Sigmoid colon (tissue), 7 donors: ENCODE results near the gene TMEM126A. TPM values are rescaled to one million over a fixed set of nuclear protein-coding genes. Genes with fewer than 3 reads are reported as not detected.

Source experiments
- DNase-seq: peaks from one replicate; pipeline ENCODE4 v3.0.0-alpha.2; 2019
- H3K27ac ChIP-seq, 4 donors: fragments of 200-600 bp; sonication (generic); one replicate each; pipeline ENCODE4 v1.5.1; 2016 to 2019; ENCODE audit warnings: mild to moderate bottlenecking in 1 of 4
- H3K27me3 ChIP-seq, 3 donors: fragments of 200-600 bp; sonication (generic); one replicate each; pipeline ENCODE4 v1.5.1; 2019; ENCODE audit warnings: mild to moderate bottlenecking in 1 of 3
- H3K36me3 ChIP-seq, 4 donors: fragments of 200-600 bp; sonication (generic); one replicate each; pipeline ENCODE4 v1.5.1; 2016 to 2019
- H3K4me1 ChIP-seq, 4 donors: fragments of 200-600 bp; sonication (generic); one replicate each; pipeline ENCODE4 v1.5.1; 2017 to 2019
- H3K4me3 ChIP-seq, 4 donors: fragments of 200-600 bp; sonication (generic); one replicate each; pipeline ENCODE4 v1.5.1; 2017 to 2019; ENCODE audit warnings: mild to moderate bottlenecking in 2 of 4, moderate library complexity in 1 of 4
- H3K9me3 ChIP-seq, 4 donors: fragments of 200-600 bp in 3 of 4; sonication (generic) in 3 of 4; one replicate each; pipeline versions ENCODE4 v1.5.1 to v1.6.1; 2013 to 2019
- EP300 ChIP-seq, 4 donors: sonication (generic); formaldehyde crosslinking; IDR thresholded peaks; one replicate each; pipeline ENCODE4 v1.6.1; 2017; ENCODE audit warnings: antibody characterized with exemption in 4 of 4
- POLR2A ChIP-seq, 2 donors: fragments of 450-650 bp; IDR thresholded peaks; one replicate each; pipeline ENCODE4 v1.6.1; 2016; ENCODE audit warnings: antibody characterized with exemption in 2 of 2, mild to moderate bottlenecking in 2 of 2, moderate library complexity in 2 of 2
- POLR2AphosphoS5 ChIP-seq, 4 donors: sonication (generic); formaldehyde crosslinking; IDR thresholded peaks; one replicate each; pipeline ENCODE4 v1.6.1; 2017; ENCODE audit warnings: antibody characterized with exemption in 4 of 4
- WGBS, 2 donors: extraction: QIAGEN DNeasy Blood & Tissue Kit; methylation state at CpG; one replicate each; pipeline ENCODE4 v1.1.7; 2013; 5-methylcytosine and 5-hydroxymethylcytosine counted together
- intact Hi-C: fragments of 100-400 bp; cut with DNase I; formaldehyde crosslinking; loops from one replicate; pipeline ENCODE4 v1.15.1; 2023
- polyA plus RNA-seq, 3 donors: library from polyadenylated mRNA; stranded (reverse); fragments of 200-250 nt; gene quantifications; one replicate each; pipeline ENCODE4 v1.2.3, GENCODE V29; 2013
- total RNA-seq, 4 donors: library from RNA; depleted of rRNA; stranded (reverse); fragments of >200 nt; gene quantifications; one replicate each; pipeline ENCODE4 v1.1.0, GENCODE V29; 2016
- TF ChIP-seq, protein P1 (sequence below), 4 experiments: fragments of 450-650 bp in 3 of 4; fragments of 200-600 bp in 1 of 4; IDR thresholded peaks; one replicate each; pipeline ENCODE4 v1.5.1; 2016 to 2019; ENCODE audit warnings: antibody characterized with exemption in 4 of 4, mild to moderate bottlenecking in 3 of 4, moderate library complexity in 2 of 4
- donor health status: healthy with polysubstance abuse.
- donor health status: Bipolar disorder and iron deficiency.
- donor health status: healthy.

The TMEM126A gene
- total and polyA plus RNA-seq, 7 donors = 21.0 to 46.2 (median 42.5) TPM

- TF ChIP-seq POLR2AphosphoS5 (IDR thresholded peaks at IDR 0.05) = no peak
- no peak for TF ChIP-seq POLR2A (IDR thresholded peaks at IDR 0.05)
- TF ChIP-seq, protein P1, sequence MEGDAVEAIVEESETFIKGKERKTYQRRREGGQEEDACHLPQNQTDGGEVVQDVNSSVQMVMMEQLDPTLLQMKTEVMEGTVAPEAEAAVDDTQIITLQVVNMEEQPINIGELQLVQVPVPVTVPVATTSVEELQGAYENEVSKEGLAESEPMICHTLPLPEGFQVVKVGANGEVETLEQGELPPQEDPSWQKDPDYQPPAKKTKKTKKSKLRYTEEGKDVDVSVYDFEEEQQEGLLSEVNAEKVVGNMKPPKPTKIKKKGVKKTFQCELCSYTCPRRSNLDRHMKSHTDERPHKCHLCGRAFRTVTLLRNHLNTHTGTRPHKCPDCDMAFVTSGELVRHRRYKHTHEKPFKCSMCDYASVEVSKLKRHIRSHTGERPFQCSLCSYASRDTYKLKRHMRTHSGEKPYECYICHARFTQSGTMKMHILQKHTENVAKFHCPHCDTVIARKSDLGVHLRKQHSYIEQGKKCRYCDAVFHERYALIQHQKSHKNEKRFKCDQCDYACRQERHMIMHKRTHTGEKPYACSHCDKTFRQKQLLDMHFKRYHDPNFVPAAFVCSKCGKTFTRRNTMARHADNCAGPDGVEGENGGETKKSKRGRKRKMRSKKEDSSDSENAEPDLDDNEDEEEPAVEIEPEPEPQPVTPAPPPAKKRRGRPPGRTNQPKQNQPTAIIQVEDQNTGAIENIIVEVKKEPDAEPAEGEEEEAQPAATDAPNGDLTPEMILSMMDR (IDR thresholded peaks at IDR 0.05) = no peak
- no peak for TF ChIP-seq EP300 (IDR thresholded peaks at IDR 0.05)
- intact Hi-C loops = no loop called here
- no peaks in the 10 kb centered on the region for H3K9me3 ChIP-seq
These were observed 47.8 kb downstream of the TMEM126A start for GRCh38 chr11:85695546-85695945.

GRCh38 chr11:85697747-85698146 lies 50.0 kb downstream of the TMEM126A start:
- Histone ChIP-seq H3K9me3 (no peaks in the 10 kb centered on the region), H3K27me3 (no peaks in the 10 kb centered on the region), H3K36me3 (no peaks in the 10 kb centered on the region), H3K27ac (no peak overlapping the region), H3K4me1 (no peaks in the 10 kb centered on the region), H3K4me3 (no peak overlapping the region)
- no peak for DNase-seq
- intact Hi-C loops = no loop called here
- 90 to 95% methylated on average over 2 of the region's 2 CpGs for WGBS, 2 donors
- TF ChIP-seq, protein P1 (IDR thresholded peaks at IDR 0.05) = no peak
- TF ChIP-seq POLR2AphosphoS5 (IDR thresholded peaks at IDR 0.05) (no peak), POLR2A (IDR thresholded peaks at IDR 0.05) (no peak), EP300 (IDR thresholded peaks at IDR 0.05) (no peak)

More at GRCh38 chr11:85695546-85695945, 47.8 kb downstream of the TMEM126A start:
- no peak for DNase-seq
- Histone ChIP-seq H3K36me3 (no peaks in the 10 kb centered on the region), H3K4me3 (no peak overlapping the region), H3K27me3 (no peaks in the 10 kb centered on the region), H3K4me1 (no peaks in the 10 kb centered on the region), H3K27ac (no peak overlapping the region)

DNA sequence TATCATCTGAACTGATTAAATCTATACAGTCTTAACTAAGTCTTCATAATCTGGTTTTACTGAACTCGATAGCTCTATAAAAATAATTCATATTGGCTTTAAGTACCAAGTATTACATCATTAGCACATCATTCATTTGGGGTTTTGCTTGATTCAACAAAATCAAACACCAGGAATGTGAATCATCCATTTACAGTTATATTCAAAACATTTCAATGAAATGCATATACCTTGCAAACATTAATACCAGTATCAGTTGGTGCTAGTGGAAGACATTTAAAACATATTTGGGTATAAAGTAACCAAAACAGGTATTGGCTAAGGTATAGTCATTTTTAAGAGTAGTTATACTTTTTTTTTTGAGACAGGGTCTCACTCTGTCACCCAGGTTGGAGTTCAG lies 50.4 kb downstream of the TMEM126A start:
- no peaks in the 10 kb centered on the region for H3K27me3 ChIP-seq
- WGBS, 2 donors = 87 to 97% methylated on average over 1 of the region's 1 CpG
- no peak overlapping the region for H3K4me3 ChIP-seq
- H3K9me3 ChIP-seq = no peaks in the 10 kb centered on the region
- no peaks in the 10 kb centered on the region for H3K36me3 ChIP-seq
- H3K27ac ChIP-seq = no peak overlapping the region
- DNase-seq = no peak
- intact Hi-C loops = no loop called here
- no peaks in the 10 kb centered on the region for H3K4me1 ChIP-seq
- TF ChIP-seq, protein P1 (IDR thresholded peaks at IDR 0.05) = no peak
- TF ChIP-seq POLR2AphosphoS5 (IDR thresholded peaks at IDR 0.05) (no peak), POLR2A (IDR thresholded peaks at IDR 0.05) (no peak), EP300 (IDR thresholded peaks at IDR 0.05) (no peak)

GRCh38 chr11:85699957-85700741 lies 52.4 kb downstream of the TMEM126A start:
- no peaks in the 10 kb centered on the region for H3K36me3 ChIP-seq
- H3K27ac ChIP-seq = no peak overlapping the region
- TF ChIP-seq POLR2A (IDR thresholded peaks at IDR 0.05) (no peak), POLR2AphosphoS5 (IDR thresholded peaks at IDR 0.05) (no peak), EP300 (IDR thresholded peaks at IDR 0.05) (no peak)
- TF ChIP-seq, protein P1 (IDR thresholded peaks at IDR 0.05) = no peak
- 26 to 57% methylated on average over 2 of the region's 2 CpGs for WGBS, 2 donors
- H3K4me3 ChIP-seq = no peak overlapping the region
- no peaks in the 10 kb centered on the region for H3K4me1 ChIP-seq
- H3K27me3 ChIP-seq = no peaks in the 10 kb centered on the region
- no peak for DNase-seq
- intact Hi-C loops = no loop called here
- H3K9me3 ChIP-seq = no peaks in the 10 kb centered on the region
